ENCODE results near the gene FUBP1.
"Not testable (repeated sequence)": the region's sequence is repeated elsewhere in the genome, so short reads cannot be mapped to it uniquely, and the experiment has no call there.

The FUBP1 gene, protein sequence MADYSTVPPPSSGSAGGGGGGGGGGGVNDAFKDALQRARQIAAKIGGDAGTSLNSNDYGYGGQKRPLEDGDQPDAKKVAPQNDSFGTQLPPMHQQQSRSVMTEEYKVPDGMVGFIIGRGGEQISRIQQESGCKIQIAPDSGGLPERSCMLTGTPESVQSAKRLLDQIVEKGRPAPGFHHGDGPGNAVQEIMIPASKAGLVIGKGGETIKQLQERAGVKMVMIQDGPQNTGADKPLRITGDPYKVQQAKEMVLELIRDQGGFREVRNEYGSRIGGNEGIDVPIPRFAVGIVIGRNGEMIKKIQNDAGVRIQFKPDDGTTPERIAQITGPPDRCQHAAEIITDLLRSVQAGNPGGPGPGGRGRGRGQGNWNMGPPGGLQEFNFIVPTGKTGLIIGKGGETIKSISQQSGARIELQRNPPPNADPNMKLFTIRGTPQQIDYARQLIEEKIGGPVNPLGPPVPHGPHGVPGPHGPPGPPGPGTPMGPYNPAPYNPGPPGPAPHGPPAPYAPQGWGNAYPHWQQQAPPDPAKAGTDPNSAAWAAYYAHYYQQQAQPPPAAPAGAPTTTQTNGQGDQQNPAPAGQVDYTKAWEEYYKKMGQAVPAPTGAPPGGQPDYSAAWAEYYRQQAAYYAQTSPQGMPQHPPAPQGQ

DNA sequence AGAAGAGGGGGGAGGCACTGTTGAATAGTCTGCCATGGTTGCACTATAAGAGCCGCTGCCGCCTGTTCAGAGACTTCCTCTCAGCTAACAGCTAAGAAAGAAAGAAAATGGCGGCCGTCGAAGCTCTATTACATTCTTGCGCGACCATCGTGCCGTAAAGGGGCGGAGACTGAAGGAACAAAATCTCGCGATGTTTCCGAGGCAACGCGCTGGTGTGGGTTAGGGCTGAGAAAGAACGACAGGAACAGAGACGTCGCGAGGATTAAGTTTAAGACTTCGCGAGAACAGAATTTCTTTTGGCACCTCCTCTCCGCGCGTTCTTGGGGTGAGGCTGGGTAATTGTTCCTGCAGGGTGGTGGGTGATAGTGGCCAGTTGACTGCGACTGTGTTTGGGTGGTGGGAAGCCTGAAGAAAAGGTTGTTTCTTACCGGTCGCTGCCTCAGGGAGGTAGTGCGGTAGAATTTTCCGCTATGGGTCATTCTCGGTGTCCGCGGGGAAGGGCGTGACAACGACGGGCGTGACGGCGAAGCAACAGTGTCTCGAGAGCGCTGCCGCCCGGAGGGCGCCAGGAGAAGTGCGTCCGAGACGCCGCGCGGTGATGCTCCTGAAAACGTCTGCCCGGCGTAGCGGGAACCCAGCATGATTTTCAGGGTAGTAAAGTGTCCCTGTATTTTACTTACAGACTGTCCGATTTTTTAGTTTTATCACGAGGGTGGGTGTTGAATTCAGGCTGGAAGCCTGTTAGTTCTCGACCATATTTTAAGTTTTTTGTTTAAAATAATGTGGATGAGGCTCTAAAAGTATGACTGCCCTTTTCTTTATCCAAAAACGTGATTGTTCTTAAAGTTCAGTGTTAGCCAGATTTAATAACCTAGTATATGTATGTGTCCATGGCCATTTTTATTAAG lies at the start of gene FUBP1:
Gene FUBP1 (minus strand): TSS at position 104 of the 908 bp plus-strand sequence. CDS start 68 bp downstream, at position 36.
- DNase-seq = peak; percentile 92

DNA sequence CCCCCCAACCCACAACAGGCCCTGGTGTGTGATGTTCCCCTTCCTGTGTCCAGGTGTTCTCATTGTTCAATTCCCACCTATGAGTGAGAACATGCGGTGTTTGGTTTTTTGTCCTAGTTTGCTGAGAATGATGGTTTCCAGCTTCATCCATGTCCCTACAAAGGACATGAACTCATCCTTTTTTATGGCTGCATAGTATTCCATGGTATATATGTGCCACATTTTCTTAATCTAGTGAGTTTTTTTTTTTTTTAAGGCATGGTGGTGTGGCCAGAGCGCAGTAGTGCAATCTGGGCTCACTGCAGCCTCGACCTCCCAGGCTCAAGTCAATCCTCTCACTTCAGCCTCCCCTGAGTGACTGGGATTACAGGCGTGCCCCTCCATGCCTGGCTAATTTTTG lies 42.3 kb upstream of the FUBP1 start:
- not testable (repeated sequence) for DNase-seq

DNA sequence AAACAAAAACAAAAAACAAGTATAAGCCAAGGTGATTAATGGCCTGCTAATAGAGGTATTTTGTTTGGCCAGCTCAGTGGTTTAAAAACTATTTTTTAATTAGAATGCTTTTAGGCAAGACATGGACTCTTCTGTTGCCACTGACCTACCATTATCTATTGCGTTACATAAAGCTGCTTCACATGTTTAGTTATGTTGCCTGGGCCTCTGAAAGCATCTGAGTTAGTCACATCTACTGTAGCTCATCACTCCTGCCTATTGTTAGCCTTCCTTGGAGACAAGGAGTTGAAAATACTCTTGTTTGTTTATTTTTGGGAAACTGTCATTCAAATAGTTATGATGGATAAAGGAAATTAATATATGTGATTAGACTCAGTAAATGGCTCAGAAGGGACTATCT lies 40.2 kb upstream of the FUBP1 start:
- no peak for DNase-seq

DNA sequence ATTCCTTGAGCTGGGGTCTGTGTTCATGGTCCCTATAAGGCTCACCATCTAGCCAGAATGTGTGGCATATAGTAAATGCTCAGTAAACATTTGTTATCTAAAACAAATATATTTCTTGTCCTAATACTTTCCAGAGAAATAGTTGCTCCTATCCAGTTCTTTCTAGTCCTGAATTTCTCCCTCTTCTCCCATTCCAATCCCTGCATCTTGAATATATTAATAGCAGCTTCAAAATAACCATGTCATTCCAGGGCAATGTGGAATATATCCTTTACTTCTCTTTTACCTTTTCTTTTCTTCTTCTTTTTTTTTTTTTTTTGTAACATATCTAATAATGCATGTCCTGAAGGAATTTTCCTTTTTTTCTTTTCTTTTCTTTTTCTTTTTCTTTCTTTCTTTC lies 36.3 kb upstream of the FUBP1 start:
- DNase-seq = no peak

DNA sequence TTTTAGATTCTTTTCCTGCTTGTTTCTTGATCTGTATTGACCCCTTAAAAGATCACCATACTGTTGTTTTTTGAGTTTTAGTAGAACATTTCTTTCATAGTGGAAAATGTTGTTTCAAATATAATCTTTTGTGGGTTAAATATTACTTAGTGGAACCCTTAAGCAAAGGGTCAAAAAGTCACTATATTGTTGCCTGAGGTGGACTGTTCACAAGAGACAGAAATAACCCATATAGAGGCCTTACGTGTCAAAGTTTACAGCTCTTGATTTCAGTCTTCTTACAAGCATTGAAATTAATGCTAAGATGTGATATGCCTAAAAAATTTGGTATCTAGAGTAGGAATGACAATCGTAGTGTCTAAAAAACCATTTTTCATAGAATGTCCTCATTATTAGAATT lies 32.2 kb upstream of the FUBP1 start:
- no peak for DNase-seq

DNA sequence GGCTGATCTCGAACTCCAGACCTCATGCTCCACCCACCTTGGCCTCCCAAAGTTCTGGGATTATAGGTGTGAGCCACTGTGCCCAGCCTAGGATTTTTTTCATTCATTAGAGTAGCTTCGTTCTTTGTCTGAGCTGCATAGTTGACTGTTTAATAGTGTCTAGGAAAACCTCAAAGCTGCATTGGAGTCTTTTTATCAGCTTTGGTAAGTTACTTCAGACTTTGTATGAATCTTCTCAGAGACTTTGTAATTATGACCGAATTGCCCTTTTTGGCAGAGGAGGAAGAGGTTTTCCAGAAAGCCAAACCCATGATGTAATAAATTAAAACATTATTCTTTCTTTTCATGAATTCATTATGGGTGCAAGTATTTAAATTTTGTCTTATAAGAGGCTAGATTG lies 31.0 kb upstream of the FUBP1 start:
- DNase-seq = no peak

DNA sequence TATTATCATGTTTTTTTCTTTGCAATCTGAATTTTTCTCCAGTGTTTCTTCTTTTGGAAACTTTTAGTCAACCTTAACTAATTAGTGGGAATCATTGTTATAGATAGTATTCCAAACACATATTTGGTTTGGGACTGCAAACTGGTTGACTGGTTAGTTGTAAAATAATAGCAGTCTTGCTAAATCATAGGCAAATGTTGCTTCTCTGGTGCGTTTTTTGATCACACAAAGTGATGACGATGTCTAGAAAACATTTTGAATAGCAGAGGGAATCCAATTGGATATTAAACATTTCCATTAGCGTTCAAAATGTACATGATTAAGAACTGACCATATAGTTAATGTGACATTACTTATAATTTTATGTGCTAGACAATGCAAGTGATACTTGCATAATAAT lies 30.4 kb upstream of the FUBP1 start:
- no peak for DNase-seq

DNA sequence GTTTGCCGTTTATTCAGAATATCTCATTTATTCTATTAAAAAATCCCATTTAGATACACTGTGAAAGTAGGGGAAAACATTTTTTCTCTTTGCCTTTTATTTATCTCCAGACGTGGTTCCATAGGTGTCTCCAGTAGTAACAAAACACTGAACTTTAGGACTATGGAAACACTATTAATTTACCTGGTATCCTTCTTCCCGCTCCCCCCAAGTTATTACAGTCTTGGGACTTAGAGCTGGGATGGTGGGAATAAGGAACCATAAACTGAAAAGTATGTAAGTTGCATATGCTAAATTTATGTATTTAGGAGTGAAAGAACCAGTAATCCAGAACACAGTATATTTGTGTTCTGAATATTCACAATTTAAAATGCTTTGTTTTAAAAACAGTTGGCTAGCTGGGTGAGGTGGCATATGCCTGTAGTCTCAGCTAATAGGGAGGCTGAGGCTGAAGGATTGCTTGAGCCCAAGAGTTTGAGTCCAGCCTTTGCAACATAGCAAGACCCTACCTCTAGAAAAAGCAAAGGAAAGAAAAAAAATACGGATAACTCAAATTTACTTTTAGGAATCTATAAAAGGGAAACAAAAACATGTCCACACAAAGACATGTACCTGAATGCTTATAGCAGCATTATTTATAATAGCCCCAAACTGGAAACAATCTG lies 28.9 kb upstream of the FUBP1 start:
- DNase-seq = no peak

DNA sequence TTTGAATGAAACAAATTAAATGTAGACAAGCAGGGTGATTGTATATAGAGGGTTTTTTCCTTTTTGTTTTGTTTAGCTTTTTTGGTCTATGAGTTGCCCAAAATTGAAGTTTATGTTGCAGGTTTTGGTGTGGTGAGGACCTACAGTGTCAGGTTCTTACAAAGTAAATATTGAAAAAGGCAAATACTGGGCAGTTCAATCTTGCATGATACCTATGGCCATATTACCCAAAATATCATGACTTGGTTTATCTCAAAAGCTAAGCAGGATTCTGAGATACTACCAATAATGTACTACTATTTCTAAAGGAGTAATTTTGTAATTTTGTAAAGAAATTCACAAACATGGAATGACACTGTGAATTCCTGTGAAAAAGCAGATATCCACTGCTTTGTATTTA lies 27.6 kb upstream of the FUBP1 start:
- no peak for DNase-seq

DNA sequence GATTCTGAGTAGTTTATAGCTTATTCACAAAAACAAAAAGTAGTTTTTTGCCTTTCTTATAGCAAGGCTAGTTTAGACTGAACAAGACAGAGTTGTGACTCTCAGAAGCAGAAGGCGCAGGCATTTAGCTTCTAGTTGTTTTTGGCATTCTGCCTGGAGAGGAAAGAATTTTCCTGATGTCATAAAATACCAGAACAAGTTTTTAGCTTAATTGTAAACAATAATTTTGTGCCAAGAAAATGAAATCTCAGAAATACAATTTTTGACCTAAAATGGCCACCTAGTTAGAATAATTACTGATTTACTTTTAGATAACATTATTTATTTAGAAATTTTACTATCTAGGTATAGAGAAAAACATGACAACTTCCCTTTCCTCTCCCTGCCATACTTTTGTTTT lies 26.9 kb upstream of the FUBP1 start:
- no peak for DNase-seq

DNA sequence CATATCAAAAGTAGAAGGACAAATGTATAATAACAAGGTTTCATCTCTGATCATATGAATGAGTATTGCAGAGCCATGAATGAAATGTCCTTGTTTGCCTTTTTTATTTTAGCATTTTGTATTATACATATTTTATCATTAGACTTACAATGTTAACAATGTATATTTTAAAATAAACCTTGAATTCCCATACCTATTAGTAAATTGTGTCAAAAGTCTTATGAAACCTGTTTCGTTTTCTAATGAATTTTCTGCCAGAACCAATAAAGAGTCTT lies 26.5 kb upstream of the FUBP1 start:
- no peak for DNase-seq

DNA sequence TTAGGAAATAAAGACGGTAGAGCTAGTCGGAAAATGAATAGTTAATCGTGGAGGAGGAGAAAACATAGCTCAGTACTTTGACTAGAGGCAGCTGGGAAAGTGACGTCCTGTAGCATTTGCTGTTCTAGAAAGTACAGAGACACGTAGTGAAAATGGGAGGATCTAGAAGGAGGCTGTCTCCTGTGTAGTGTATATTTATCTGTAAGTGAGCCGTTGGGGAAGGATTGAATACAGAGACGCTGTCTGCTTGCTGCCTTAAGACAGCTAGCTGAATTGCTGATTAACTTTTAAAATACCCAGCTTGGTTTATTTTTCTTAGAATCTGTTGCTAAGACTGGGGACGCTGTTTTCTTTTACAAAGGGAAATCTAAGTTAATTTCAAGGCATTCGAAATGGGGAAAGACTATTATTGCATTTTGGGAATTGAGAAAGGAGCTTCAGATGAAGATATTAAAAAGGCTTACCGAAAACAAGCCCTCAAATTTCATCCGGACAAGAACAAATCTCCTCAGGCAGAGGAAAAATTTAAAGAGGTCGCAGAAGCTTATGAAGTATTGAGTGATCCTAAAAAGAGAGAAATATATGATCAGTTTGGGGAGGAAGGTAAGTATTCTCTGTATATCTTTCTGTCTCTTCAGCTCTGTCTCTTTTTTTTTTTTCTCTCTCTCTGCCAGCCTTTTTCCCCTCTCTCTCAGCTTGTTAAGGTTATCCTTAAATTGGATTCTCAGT lies 26.0 kb upstream of the FUBP1 start, which contains the start of gene DNAJB4:
Gene DNAJB4 (plus strand): TSS at position 221 of the 729 bp plus-strand sequence. CDS start 172 bp downstream, at position 393.
- peak; percentile 94 for DNase-seq

DNA sequence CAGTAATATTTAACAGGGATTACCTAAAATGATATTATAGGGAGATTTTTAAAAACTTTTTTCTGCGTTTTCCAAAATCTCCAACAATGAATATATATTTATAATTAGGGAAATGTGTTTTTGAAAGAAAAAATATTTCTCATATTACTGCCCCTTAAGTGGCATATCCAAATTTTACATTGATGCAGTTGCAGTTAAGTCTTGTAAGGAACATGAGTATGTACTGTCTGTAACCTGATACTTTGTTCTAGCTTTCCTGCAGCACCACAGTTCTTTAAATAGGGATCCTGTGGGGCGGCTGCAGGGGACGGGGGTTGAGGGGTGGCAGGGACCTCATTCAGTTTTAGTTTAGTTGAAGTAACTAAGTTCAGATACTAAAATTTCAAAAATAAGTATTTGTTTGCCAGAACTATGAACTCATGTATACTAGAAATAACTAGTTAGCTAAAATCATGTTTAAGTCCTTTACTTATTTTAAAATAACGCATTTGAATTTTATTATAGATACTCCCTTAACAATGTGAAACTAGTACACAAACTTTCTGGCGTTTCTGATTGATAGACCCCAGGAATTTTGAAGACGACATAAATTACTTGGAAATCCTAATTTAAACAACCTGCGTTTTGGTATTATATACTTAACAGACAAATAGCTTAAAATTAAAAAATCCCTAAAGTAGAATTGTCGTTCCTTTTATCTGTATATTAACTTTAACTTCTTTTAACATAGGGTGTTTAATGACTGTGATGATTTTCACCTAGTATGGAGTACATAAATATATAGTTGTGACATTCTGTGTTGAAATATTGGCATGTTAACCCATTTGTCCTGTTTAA lies 25.2 kb upstream of the FUBP1 start:
- peak; percentile 62 for DNase-seq

DNA sequence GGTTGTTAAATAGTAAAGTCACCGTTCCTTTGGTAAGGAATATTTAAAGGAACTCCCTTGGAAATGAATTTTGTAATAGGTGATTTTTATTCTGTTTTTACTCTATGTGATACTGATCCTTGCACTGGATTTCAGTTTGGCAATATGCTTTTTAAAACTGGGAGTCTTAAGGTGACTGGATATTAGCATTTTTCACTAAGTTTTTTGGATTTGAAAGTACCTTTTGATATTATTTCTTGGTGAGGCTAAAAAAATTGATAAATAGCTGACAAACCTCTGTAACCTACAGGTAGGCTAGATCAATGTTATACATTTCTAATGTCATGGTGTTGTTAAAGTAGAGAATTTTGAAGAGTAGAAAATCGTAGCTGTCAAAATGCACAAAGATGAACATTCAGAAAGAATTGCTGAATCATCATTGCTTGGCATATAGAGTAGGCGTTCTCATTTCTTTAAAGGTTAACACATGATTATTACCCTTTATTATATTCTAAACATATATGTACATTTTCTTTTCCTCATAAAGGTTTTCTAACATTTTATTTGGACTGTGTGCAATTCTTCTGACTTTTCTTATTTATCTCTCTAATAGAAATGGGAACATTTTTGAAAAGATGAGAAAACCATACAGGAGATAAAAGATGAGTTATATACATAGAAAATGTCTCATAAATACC lies 24.3 kb upstream of the FUBP1 start:
- no peak for DNase-seq

DNA sequence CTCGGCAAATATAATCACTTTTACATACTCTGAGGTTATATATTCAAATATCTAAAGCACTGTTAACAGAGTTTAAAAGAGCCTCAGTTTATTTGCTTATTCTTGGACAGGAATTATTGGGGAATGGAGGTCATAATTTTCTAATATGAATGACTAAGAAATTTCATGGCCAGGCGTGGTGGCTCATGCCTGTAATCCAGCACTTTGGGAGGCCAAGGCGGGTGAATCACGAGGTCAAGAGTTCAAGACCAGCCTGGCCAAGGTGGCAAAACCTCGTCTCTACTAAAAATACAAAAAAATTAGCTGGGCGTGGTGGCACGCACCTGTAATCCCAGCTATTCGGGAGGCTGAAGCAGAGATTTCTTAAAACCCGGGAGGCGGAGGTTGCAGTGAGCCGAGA lies 21.7 kb upstream of the FUBP1 start:
- DNase-seq = not testable (repeated sequence)

DNA sequence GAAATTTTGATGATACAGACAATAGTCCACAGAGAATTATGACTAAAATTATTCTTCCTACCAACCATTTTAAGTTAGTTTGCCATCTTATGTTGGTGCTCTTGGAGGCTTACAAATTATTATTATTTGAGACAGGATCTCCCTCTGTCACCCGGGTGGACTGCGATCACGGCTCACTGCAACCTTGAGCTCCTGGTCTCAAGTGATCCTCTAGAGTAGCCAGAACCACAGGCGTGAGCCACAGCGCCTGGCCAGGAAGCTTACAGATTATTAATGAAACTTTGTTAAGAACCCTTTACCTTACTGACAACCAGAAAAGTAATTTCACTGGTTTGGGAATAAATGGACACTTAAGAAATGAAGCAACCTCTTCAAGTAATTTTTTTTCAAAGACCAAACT lies 17.9 kb upstream of the FUBP1 start:
- DNase-seq = no peak

DNA sequence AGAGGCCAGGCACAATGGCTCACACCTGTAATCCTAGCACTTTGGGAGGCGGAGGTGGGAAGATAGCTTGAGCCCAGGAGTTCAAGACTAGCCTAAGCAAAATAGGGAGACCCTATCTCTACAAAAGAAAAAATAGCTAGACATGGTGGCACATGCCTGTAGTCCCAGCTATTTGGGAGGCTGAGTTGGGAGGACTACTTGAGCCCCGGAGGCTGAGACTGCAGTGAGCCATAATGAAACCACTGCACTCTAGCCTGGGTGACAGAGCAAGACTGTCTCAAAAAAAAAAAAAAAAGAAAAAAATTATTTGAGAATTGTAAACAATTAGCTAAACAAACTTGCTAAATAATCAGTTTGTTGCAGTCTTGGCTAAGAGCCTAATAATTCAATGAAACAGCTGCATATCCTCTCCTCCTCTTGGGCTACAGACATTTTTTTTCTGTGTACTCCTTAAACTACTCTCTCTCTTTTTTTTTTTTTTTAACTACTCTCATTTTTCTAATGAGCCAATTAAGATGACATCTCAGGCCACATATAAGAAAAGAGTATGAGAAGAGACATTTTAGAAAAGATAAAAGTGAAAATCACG lies 15.3 kb upstream of the FUBP1 start:
- no peak for DNase-seq

DNA sequence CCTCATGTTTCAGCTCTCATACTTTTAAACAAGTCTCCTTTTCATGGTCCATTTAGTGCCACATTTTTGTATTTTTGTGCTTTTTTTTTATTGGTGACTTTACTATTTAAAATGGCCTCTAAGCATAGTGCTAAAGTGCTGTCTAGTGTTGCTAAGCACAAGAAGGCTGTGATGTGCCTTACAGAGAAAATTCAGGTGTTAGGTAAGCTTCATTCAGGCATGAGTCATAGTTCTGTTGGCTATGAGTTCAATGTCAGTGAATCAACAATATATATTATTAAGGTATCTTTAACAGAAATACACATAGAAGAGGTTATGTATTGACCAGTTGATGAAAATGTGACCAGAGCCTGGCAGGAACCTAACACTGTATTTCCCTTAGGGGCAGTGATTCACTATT lies 12.8 kb upstream of the FUBP1 start:
- no peak for DNase-seq

DNA sequence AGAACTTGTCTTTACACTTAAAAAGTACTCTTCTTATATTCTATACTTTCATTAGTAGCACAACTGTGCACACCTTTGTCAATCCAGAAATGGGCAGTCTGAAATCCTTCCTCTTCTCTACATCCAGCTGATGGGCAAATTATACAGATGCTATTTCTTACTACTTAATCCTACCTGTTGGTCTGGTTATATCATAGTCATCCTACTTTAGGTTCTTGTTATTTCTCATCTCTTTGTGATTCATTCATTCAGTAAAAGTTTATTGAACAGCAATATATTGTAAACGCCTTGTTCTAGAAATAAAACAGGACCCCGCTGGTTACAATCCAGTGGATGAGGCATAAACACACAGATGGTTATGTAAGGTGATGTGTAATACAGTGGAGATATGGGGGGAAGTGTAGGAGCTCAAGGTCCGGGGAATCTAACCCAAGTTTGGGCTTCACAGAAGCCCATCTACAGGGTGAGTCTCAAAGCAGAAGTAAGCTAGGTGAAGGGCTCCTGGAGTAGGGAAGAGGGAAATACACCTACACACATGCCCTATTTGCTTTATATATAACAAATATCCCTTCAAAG lies 11.8 kb upstream of the FUBP1 start:
- DNase-seq = no peak

DNA sequence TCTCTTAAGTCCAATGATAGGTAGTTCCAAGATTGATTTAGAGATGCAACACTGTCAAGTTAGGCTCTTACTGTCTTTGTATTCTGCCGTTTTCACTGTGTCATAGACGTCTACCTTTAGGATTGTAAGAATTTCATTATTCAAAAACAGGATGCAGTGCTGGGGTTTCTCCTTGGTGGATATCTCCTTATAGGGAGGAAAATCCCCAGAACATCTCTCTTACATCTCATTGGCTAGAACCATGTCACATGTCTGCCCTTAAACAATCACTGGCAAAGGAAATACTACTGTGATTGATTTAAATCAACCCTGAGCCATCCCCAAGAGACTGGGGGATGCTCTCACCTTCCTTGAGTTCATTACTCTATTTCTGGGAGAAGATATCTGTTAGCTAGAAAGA lies 10.9 kb upstream of the FUBP1 start:
- DNase-seq = no peak

Data from SIG-M5 (cell line).